ENCODE measurements around the gene N4BP2L1.

- TF ChIP-seq, protein P1, sequence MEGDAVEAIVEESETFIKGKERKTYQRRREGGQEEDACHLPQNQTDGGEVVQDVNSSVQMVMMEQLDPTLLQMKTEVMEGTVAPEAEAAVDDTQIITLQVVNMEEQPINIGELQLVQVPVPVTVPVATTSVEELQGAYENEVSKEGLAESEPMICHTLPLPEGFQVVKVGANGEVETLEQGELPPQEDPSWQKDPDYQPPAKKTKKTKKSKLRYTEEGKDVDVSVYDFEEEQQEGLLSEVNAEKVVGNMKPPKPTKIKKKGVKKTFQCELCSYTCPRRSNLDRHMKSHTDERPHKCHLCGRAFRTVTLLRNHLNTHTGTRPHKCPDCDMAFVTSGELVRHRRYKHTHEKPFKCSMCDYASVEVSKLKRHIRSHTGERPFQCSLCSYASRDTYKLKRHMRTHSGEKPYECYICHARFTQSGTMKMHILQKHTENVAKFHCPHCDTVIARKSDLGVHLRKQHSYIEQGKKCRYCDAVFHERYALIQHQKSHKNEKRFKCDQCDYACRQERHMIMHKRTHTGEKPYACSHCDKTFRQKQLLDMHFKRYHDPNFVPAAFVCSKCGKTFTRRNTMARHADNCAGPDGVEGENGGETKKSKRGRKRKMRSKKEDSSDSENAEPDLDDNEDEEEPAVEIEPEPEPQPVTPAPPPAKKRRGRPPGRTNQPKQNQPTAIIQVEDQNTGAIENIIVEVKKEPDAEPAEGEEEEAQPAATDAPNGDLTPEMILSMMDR (IDR thresholded peaks at IDR 0.05) = no peak
- TF ChIP-seq POLR2A (IDR thresholded peaks at IDR 0.05) = no peak
Measured at GRCh38 chr13:32426191-32426989, 1.5 kb downstream of the N4BP2L1 start.

Data from uterus (tissue), 2 donors.